GM18507 (cell line): Measurements from ENCODE around the gene MARK3.
"Not testable (repeated sequence)": the region's sequence is repeated elsewhere in the genome, so short reads cannot be mapped to it uniquely, and the experiment has no call there.

Experiments used
- DNase-seq: peaks from one replicate; pipeline ENCODE4 v3.0.0; 2011; ENCODE audit warnings: low read depth; ENCODE audit not compliant: insufficient read length; ENCODE audit errors: extremely low spot score
- FAIRE-seq: peaks from 2 replicates; lab custom pipeline; 2011; peaks lifted over from hg19 to GRCh38; lab: Jason Lieb, UNC

Gene MARK3

GRCh38 chr14:103385152-103385928 lies at the start of gene MARK3:
TSS of gene MARK3 (plus strand) at chr14:103385415. CDS start at chr14:103386030, 615 bp downstream.
- FAIRE-seq (peak; percentile 89), DNase-seq (peak; percentile 99)

- DNase-seq (no peak), FAIRE-seq (no peak)
Observed at GRCh38 chr14:103336191-103336590, 49.0 kb upstream of the MARK3 start.

- FAIRE-seq (no peak), DNase-seq (no peak)
Observed at GRCh38 chr14:103337794-103338193, 47.4 kb upstream of the MARK3 start.

- FAIRE-seq (no peak), DNase-seq (no peak)
Observed at GRCh38 chr14:103339561-103339960, 45.7 kb upstream of the MARK3 start.

- FAIRE-seq (no peak), DNase-seq (no peak)
Observed at GRCh38 chr14:103340480-103341212, 44.6 kb upstream of the MARK3 start.

GRCh38 chr14:103341250-103342129 lies 43.7 kb upstream of the MARK3 start:
- DNase-seq: no peak
- no peak for FAIRE-seq

- FAIRE-seq: no peak
- no peak for DNase-seq
Observed at GRCh38 chr14:103343164-103343879, 41.9 kb upstream of the MARK3 start.

- DNase-seq (no peak), FAIRE-seq (no peak)
Observed at GRCh38 chr14:103343905-103344797, 41.1 kb upstream of the MARK3 start.

GRCh38 chr14:103346286-103346685 lies 38.9 kb upstream of the MARK3 start:
- DNase-seq: no peak
- FAIRE-seq: no peak

- no peak for FAIRE-seq
- DNase-seq: no peak
Observed at GRCh38 chr14:103347091-103347815, 38.0 kb upstream of the MARK3 start.

- FAIRE-seq (no peak), DNase-seq (no peak)
Observed at GRCh38 chr14:103348154-103348553, 37.1 kb upstream of the MARK3 start.

GRCh38 chr14:103349982-103350381 lies 35.2 kb upstream of the MARK3 start:
- DNase-seq (no peak), FAIRE-seq (no peak)

GRCh38 chr14:103353362-103353761 lies 31.9 kb upstream of the MARK3 start:
- DNase-seq: no peak
- FAIRE-seq: no peak

- FAIRE-seq: no peak
Observed at GRCh38 chr14:103354141-103354540, 31.1 kb upstream of the MARK3 start.

GRCh38 chr14:103356024-103356682 lies 29.1 kb upstream of the MARK3 start:
- FAIRE-seq (no peak), DNase-seq (no peak)

More at GRCh38 chr14:103354141-103354540, 31.1 kb upstream of the MARK3 start:
- no peak for DNase-seq

GRCh38 chr14:103357552-103357951 lies 27.7 kb upstream of the MARK3 start:
- not testable (repeated sequence) for FAIRE-seq, DNase-seq

GRCh38 chr14:103360548-103360947 lies 24.7 kb upstream of the MARK3 start:
- no peak for DNase-seq
- no peak for FAIRE-seq
